ENCODE measurements around the gene SUMO2. TPM values are rescaled to one million over a fixed set of nuclear protein-coding genes. Genes with fewer than 3 reads are reported as not detected.

SUMO2 gene
- total and polyA plus RNA-seq, 2 of the 13 experiments (the other 11 are each of a cell fraction or from before 2014, with no cell fraction given) = 337 to 553 TPM

- no peak; the same call in 1 of the 2 replicates for TF ChIP-seq MEIS1 (CRISPR knock-in tag; IDR thresholded peaks at IDR 0.05; ENCODE audit: borderline replicate concordance)
- TF ChIP-seq KDM3A (CRISPR knock-in tag; IDR thresholded peaks at IDR 0.05; ENCODE audit: low read depth) = no peak
- TF ChIP-seq ZNF407 (CRISPR knock-in tag; IDR thresholded peaks at IDR 0.05; ENCODE audit: not compliant biosample characterization) = no peak
- TF ChIP-seq ZNF558 (CRISPR knock-in tag; IDR thresholded peaks at IDR 0.05; ENCODE audit: borderline replicate concordance) = no peak
- 0 out of 2 replicates have a peak, but pooled peaks have one; percentile 49 for TF ChIP-seq ZNF33A (CRISPR knock-in tag; IDR thresholded peaks at IDR 0.05; ENCODE audit: borderline replicate concordance)
- 0 out of 2 replicates have a peak, but pooled peaks have one; percentile 6 for TF ChIP-seq ZNF354B (CRISPR knock-in tag; IDR thresholded peaks at IDR 0.05)
- TF ChIP-seq PCBP2 (optimal IDR thresholded peaks at IDR 0.05; ENCODE audit: low read depth, low read length, poor library complexity, severe bottlenecking) = no peak
- 0 out of 2 replicates have a peak, but pooled peaks have one; percentile 38 for TF ChIP-seq ZBTB7A (CRISPR knock-in tag; IDR thresholded peaks at IDR 0.05)
- TF ChIP-seq ZNF766 (CRISPR knock-in tag; IDR thresholded peaks at IDR 0.05; ENCODE audit: borderline replicate concordance) = 0 out of 2 replicates have a peak, but pooled peaks have one; percentile 2
- no peak for TF ChIP-seq ZSCAN31 (CRISPR knock-in tag; IDR thresholded peaks at IDR 0.05; ENCODE audit: low read depth)
- no peak for TF ChIP-seq ZNF839 (CRISPR knock-in tag; IDR thresholded peaks at IDR 0.05; ENCODE audit: borderline replicate concordance)
- no peak for TF ChIP-seq ZNF556 (CRISPR knock-in tag; IDR thresholded peaks at IDR 0.05; ENCODE audit: borderline replicate concordance)
- TF ChIP-seq ZSCAN9 (CRISPR knock-in tag; IDR thresholded peaks at IDR 0.05; ENCODE audit: borderline replicate concordance) = no peak
- TF ChIP-seq TEAD3 (CRISPR knock-in tag; optimal IDR thresholded peaks at IDR 0.05; ENCODE audit: borderline replicate concordance) = peak; percentile 9
- TF ChIP-seq CERS6 (CRISPR knock-in tag; IDR thresholded peaks at IDR 0.05) = 0 out of 2 replicates have a peak, but pooled peaks have one; percentile 17
- TF ChIP-seq ZFP82 (CRISPR knock-in tag; IDR thresholded peaks at IDR 0.05; ENCODE audit: borderline replicate concordance) = peak; percentile 81; the same call in 1 of the 2 replicates
- no peak for TF ChIP-seq BRCA1 (CRISPR knock-in tag; IDR thresholded peaks at IDR 0.05)
- no peak for TF ChIP-seq EZH2 (conservative IDR thresholded peaks at IDR 0.05; ENCODE audit: low read depth, low read length)
- no peak for TF ChIP-seq RFX1 (IDR thresholded peaks at IDR 0.05)
- TF ChIP-seq ZNF136 (CRISPR knock-in tag; IDR thresholded peaks at IDR 0.05; ENCODE audit: low read depth) = no peak
- TF ChIP-seq GTF3A (CRISPR knock-in tag; conservative IDR thresholded peaks at IDR 0.05) = no peak
- TF ChIP-seq ZNF510 (CRISPR knock-in tag; IDR thresholded peaks at IDR 0.05; ENCODE audit: low read depth) = no peak
- TF ChIP-seq ZNF891 (CRISPR knock-in tag; IDR thresholded peaks at IDR 0.05) = no peak
Measured at GRCh38 chr17:75153780-75154194, 29.0 kb downstream of the SUMO2 start (continued).

Measured in HepG2 (cell line).